Prostate gland (tissue), 2 donors: Measurements from ENCODE around the gene PRMT7. TPM values are rescaled to one million over a fixed set of nuclear protein-coding genes. Genes with fewer than 3 reads are reported as not detected.

Experiments used
- DNase-seq: peaks from one replicate; pipeline ENCODE4 v3.0.0-alpha.2; 2019; ENCODE audit warnings: low spot score
- H3K27ac ChIP-seq, 2 donors: fragments of 200-600 bp; sonication (generic); 2 replicates each; pipeline ENCODE4 v1.5.1; 2017 to 2019
- H3K27me3 ChIP-seq: fragments of 200-600 bp; sonication (generic); replicated peaks from 2 replicates; pipeline ENCODE4 v1.5.1; 2019; ENCODE audit not compliant: insufficient read depth
- H3K36me3 ChIP-seq, 2 donors: fragments of 200-600 bp; sonication (generic); 1 replicate in 1 of 2; 2 replicates in 1 of 2; pipeline versions ENCODE4 v1.5.1 to v1.8.1; 2017 to 2019
- H3K4me1 ChIP-seq: fragments of 200-600 bp; sonication (generic); replicated peaks from 2 replicates; pipeline ENCODE4 v1.5.1; 2019
- H3K4me3 ChIP-seq, 2 donors: fragments of 200-600 bp; sonication (generic); 2 replicates each; pipeline ENCODE4 v1.5.1; 2017 to 2019
- H3K9me3 ChIP-seq: fragments of 200-600 bp; sonication (generic); 2 replicates; pipeline ENCODE4 v1.5.1; 2017
- CTCF ChIP-seq, 4 experiments: fragments of 200-600 bp in 2 of 4; fragments of 450-650 bp in 2 of 4; sonication (generic) in 2 of 4; IDR thresholded peaks; 1 replicate in 3 of 4; 2 replicates in 1 of 4; pipeline ENCODE4 v1.5.1; 2016 to 2019; ENCODE audit warnings: antibody characterized with exemption in 4 of 4, mild to moderate bottlenecking in 2 of 4, moderate library complexity in 2 of 4
- POLR2A ChIP-seq: fragments of 450-650 bp; IDR thresholded peaks from one replicate; pipeline ENCODE4 v1.6.1; 2016; ENCODE audit warnings: antibody characterized with exemption, mild to moderate bottlenecking
- POLR2AphosphoS5 ChIP-seq: sonication (generic); formaldehyde crosslinking; IDR thresholded peaks from one replicate; pipeline ENCODE4 v1.6.1; 2017; ENCODE audit warnings: antibody characterized with exemption
- WGBS: methylation state at CpG from one replicate; pipeline ENCODE4 v1.1.5; 2018; 5-methylcytosine and 5-hydroxymethylcytosine counted together
- intact Hi-C: fragments of 100-400 bp; cut with DNase I; formaldehyde crosslinking; loops from one replicate; pipeline ENCODE4 v1.14.2; 2022
- total RNA-seq, 2 donors: library from RNA; depleted of rRNA; stranded (reverse); fragments of >200 nt; gene quantifications; one replicate each; pipeline ENCODE4 v1.1.0, GENCODE V29; 2016

PRMT7 gene
- total RNA-seq, 2 donors from 2014 or later = 45.2 to 77.9 TPM

- WGBS = 63% methylated on average over 6 of the region's 6 CpGs
- Histone ChIP-seq H3K36me3 (peaks cover 0 to 4% of the 10 kb centered on the region in 2 donors), H3K4me3 (no peak overlapping the region), H3K4me1 (no peaks in the 10 kb centered on the region), H3K27ac (peak overlapping the region; percentile 6 to 47), H3K9me3 (no peaks in the 10 kb centered on the region), H3K27me3 (no peaks in the 10 kb centered on the region)
- no peak for DNase-seq
- TF ChIP-seq POLR2A (no peak), POLR2AphosphoS5 (no peak), CTCF (IDR thresholded peaks at IDR 0.05) (no peak)
- intact Hi-C loops = no loop called here
These were observed 20.4 kb upstream of the PRMT7 start for GRCh38 chr16:68290450-68290849.

GRCh38 chr16:68291227-68291626 is 19.6 kb upstream of the PRMT7 start:
- peaks cover 0 to 4% of the 10 kb centered on the region in 2 donors for H3K36me3 ChIP-seq
- intact Hi-C loops = no loop called here
- TF ChIP-seq POLR2AphosphoS5 = no peak
- no peak for TF ChIP-seq POLR2A
- no peak for TF ChIP-seq CTCF (IDR thresholded peaks at IDR 0.05)
- 98% methylated on average over 4 of the region's 4 CpGs for WGBS
- H3K27ac ChIP-seq = no peak overlapping the region
- H3K4me3 ChIP-seq = no peak overlapping the region
- DNase-seq = no peak
- no peaks in the 10 kb centered on the region for H3K9me3 ChIP-seq
- no peaks in the 10 kb centered on the region for H3K4me1 ChIP-seq
- no peaks in the 10 kb centered on the region for H3K27me3 ChIP-seq

- DNase-seq = no peak
- WGBS = 94% methylated on average over 5 of the region's 5 CpGs
- no peak overlapping the region for H3K4me3 ChIP-seq
- H3K9me3 ChIP-seq = no peaks in the 10 kb centered on the region
- no peak for TF ChIP-seq POLR2A
- H3K27me3 ChIP-seq = no peaks in the 10 kb centered on the region
- intact Hi-C loops = no loop called here
- peaks cover 0 to 4% of the 10 kb centered on the region in 2 donors for H3K36me3 ChIP-seq
- H3K27ac ChIP-seq = no peak overlapping the region
- no peaks in the 10 kb centered on the region for H3K4me1 ChIP-seq
These were observed 18.4 kb upstream of the PRMT7 start for GRCh38 chr16:68292425-68292824.

GRCh38 chr16:68296291-68296690 is 14.5 kb upstream of the PRMT7 start:
- 84% methylated on average over 12 of the region's 12 CpGs for WGBS
- Histone ChIP-seq H3K36me3 (no peaks in the 10 kb centered on the region), H3K9me3 (no peaks in the 10 kb centered on the region), H3K27me3 (no peaks in the 10 kb centered on the region), H3K4me3 (no peak overlapping the region), H3K27ac (no peak overlapping the region), H3K4me1 (no peaks in the 10 kb centered on the region)
- DNase-seq = no peak
- intact Hi-C loops = no loop called here
- no peak for TF ChIP-seq POLR2A
- TF ChIP-seq POLR2AphosphoS5 = no peak
- no peak for TF ChIP-seq CTCF (IDR thresholded peaks at IDR 0.05)

- no peak for TF ChIP-seq CTCF (IDR thresholded peaks at IDR 0.05)
- TF ChIP-seq POLR2AphosphoS5 = no peak
- no peak for TF ChIP-seq POLR2A
- Histone ChIP-seq H3K9me3 (no peaks in the 10 kb centered on the region), H3K27ac (no peak overlapping the region), H3K4me3 (no peak overlapping the region), H3K4me1 (no peaks in the 10 kb centered on the region), H3K36me3 (peaks cover 0 to 1% of the 10 kb centered on the region in 2 donors), H3K27me3 (no peaks in the 10 kb centered on the region)
- no peak for DNase-seq
- intact Hi-C loops = no loop called here
- 71% methylated on average over 6 of the region's 6 CpGs for WGBS
These were observed 14.1 kb upstream of the PRMT7 start for GRCh38 chr16:68296693-68297092.
